GM23248 (cell line): ENCODE results near the gene ZNF384.

Experiments
- EZH2 ChIP-seq: fragments of 200-600 bp; sonication (generic); IDR thresholded peaks from 2 replicates; pipeline ENCODE4 v1.6.1; 2018; ENCODE audit warnings: antibody characterized with exemption, mild to moderate bottlenecking; ENCODE audit not compliant: insufficient read depth, poor library complexity, severe bottlenecking
- EZH2phosphoT487 ChIP-seq: fragments of 200-600 bp; sonication (generic); IDR thresholded peaks from 2 replicates; pipeline ENCODE4 v1.6.1; 2018; ENCODE audit warnings: antibody characterized with exemption, moderate library complexity, mild to moderate bottlenecking, low read depth; ENCODE audit not compliant: insufficient read depth

- TF ChIP-seq EZH2: no peak
- TF ChIP-seq EZH2phosphoT487: no peak
Observed at GRCh38 chr12:6688543-6688998, 604 bp downstream of the ZNF384 start.
